ENCODE data around the gene MED8.

MED8 gene

DNA sequence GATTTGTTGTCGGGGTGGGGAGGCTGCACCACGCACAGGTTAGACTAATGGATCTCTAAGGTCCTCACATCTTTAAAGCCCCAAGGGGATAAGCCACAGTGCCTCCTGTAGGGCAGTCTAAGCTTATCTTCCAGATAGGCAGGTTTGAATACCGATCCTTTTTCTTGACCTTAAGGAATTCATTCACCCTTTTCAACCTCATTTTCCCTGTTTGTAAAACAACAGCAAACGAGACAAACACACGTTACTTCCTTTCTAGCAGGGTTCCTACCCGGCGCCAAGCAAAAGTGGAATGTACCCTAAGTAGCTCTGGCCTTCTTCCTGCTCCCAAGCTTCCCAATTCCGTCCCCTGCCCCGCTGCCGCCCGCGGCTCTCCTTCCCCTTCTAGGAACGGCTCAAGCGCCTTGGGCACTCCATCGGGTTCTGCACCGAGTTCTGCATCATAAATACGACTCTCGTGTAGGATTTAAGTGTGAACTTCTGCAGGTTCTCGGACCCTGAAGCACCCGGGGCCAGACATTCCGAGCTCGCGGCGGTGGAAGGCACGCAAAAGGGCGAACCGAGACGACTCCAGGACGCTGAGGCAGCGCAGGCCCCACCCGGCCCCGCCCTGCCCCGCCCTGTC lies 31.4 kb downstream of the MED8 start:
- peak; percentile 32 for DNase-seq

DNA sequence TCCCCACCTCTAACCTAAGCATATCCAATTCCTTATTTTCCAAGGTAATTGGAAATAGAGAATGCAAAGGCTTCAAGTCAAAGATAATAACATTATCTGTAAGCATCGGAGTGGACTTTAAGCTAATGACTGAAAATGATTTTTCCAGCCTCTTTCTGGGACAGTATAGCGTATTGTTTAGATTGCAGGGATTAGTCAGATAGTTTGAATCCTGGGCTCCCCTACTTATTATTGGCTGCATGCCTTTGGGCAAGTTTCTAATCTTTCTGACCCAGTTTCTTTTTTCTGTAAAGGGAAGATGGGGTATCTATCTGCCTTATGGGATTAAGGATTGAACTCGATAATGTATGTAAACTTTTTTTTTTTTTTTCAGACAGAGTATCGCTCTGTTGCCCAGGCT lies 32.3 kb downstream of the MED8 start:
- no peak for DNase-seq

DNA sequence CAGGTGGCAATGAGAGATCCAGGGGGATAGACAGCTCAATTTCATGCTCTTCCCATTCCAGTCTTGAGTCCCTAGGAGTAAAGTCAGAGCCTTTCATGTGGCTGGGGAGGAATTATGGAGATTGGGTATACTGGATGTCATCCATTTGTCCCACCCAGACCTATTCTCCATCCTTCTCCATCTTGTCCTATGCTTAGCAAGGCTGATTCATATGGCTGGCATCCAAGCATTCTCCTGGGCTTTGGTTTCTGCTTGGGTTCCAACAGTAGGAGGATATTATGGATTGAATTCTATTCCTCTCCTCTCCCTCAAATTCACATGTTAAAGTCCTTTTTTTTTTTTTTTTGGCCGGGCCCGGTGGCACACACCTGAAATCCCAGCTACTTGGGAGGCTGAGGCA lies 34.7 kb downstream of the MED8 start:
- DNase-seq, result no peak

DNA sequence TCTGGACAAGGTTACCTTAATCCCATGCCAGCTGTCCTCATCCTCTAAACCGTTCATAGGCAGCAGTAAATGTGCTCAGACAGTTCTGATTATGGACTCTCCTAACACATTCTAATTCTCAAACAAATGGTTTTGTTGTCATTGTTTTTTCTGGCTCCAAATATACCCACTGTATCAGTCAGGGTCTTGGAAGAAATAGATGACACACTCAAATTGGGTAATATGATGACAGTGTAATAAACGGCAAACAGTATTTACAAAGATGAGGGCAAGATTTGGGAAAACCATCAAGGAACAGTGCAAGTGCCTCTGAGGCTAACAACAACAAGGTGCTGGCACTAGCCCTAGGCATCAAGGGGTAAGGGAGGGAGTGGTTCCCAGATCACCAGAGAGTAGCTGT lies 35.1 kb downstream of the MED8 start:
- DNase-seq, result no peak

DNA sequence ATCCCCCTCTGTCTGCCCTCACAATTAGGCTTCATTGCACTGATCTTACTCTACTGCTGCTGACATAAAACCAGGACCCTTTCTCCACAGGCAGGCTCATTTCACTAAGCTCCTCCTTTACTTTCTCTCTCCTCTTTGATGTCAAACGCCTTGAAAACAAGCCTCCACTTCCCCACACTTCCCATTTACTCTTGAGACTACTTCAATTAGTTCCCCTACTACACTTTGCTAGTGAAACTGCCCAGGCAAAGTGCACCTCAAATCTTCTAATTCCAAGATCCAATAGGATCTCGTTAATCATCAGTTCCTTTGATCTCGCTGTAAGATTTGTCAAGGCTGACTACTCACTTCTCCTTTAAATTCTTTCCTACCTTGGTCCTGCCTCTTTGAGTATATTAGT lies 36.7 kb downstream of the MED8 start:
- no peak for DNase-seq

DNA sequence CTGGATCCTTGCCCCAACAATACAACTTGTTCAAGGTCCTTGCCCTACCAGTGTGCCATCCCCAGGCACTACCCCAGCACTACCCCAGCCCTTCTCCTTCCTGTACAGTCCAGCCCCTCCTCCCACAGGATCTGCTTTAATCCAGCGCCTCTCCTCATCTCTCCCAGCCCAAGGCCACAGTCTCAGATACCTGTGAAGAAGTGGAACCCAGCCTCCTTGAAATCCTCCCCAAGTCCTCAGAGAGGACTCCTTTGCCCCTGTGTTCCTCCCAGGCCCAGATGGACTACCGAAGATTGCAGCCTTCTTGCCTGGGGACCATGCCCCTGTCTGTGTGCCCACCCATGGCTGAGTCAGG lies 37.3 kb downstream of the MED8 start:
- no peak for DNase-seq

DNA sequence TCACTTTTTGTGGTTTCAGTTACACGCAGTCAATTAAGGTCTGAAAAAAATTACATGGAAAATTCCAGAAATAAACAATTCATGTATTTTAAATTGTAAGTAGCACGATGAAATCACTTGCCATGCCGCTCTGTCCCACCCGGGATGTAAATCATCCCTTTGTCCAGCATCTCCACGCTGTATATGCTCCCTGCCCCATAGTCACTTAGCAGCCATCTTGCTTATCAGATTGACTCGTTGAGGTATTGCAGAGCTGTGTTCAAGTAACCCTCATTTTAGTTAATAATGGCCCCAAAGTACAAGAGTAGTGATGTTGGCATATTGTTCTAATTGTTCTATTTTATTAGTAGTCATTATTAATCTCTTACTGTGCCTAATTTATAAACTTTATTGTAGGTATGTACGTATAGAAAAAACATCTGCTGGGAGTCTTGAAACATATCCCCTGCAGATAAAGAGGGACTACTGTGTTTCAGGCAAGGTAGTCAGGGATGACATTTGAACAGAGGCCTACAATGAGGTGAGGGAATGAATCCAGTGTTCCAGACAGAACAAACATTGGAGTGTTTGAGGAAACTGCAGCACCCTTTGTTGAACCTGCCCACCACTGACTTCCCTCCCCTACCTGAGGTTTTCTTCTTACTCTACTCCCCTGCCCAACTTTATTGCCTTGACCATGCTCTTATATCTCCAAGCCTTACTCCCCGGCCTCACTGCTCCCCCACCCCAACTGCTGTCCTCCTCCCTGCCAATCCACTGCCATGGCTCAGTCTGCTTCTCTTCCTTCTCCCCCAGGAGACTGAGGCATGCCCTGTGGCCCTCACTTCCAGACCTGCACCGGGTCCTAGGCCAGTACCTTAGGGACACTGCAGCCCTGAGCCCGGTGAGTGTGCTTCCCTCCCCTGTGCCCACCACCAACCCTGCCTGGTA lies 37.9 kb downstream of the MED8 start:
- no peak for DNase-seq

DNA sequence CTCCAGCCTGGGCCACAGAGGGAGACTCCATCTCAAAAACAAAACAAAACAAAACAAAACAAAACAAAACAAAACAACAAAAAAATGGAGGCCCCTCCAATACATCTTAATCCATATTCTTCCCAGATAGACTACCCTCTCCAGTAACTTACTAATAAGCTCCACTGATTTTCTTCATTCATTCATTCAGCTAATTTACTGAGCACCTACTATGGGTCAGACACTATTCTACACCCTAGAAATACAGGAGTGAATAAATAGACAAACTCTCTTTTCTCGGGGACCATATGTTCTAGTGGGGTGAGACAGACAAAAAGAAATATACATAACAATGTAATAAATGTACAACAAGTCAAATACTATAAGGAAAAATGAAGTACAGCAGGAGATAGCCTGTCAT lies 38.6 kb downstream of the MED8 start:
- DNase-seq, result no peak

DNA sequence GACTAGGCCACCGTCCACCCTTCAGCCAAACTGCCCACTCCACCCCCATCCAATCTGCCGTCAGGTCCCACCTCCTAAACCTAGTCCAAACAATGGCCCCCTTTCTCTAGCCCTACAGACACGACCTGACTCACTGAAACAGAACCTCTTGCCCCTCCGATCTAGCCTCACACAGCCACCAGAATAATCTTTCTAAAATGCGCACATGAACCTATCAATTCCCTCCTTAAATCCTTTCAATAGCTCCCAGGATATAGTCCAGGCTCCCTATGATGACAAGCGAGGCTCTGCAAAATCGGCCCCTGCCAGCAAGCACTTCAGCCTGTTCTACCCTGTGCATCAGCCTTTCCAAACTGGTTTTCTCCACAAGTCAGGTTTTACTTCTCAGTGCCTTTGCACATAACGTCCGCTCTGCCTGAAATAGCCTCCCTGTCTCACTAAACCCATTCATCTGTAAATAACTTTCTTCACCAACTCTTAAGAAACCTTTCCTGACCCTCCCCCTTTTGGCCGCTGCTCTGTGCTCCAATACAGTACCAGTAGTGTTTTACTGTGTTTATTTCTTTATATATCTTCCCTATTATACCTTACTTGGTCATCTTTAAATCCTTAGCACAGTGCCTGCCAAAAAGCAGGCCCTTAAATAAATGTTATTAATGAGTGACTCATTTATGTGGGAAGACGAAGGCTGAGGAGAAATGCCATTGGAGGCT lies 39.9 kb downstream of the MED8 start:
- DNase-seq, result no peak

DNA sequence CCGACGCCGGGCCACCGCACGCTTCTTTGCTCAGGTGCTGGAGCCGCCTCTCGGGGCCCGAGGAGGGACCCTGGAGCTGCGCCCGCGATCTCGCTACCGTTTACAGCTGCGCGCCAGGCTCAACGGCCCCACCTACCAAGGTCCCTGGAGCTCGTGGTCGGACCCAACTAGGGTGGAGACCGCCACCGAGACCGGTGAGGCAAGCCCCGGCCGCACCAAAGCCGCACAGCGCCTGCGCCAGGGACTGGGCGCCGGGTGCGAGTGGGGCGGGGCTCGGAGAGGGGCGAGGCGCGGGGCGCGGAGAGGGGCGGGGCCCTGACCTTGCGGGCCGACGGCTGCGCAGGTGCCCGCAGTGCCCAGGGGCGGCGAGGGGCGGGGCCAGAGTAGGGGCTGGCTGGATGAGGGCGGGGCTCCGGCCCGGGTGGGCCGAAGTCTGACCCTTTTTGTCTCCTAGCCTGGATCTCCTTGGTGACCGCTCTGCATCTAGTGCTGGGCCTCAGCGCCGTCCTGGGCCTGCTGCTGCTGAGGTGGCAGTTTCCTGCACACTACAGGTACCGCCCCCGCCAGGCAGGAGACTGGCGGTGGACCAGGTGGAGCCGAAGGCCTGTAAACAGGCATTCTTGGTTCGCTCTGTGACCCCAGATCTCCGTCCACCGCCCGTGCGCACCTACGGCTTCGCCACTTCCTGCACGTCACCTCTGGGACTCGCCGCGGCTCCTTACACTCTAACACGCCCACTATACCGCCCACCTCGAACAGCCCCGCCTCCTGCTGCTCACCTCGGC lies 40.6 kb downstream of the MED8 start:
- DNase-seq, result no peak

DNA sequence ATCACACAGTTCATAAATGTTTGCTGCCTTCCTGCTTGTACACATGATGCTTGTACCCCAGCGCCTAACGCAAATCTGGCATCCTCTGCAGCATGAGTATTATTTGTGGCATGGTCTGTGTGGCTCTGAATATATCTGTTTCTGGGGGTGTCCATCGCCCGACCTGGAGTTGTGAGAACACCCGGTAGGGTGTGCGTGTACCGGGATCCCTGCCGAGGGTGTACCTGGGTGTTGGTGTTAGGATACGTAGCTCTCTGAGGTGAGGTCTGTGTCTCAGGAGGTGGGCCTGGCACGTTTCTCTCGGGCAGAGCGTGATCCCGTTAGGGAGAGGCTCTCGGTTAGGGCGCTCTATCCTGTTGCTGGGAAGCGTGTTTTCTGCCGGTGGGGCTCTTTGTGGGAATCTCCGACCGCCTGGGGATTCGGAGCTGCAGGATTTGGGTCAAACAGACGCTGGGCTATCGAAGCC lies 41.2 kb downstream of the MED8 start:
- no peak for DNase-seq

DNA sequence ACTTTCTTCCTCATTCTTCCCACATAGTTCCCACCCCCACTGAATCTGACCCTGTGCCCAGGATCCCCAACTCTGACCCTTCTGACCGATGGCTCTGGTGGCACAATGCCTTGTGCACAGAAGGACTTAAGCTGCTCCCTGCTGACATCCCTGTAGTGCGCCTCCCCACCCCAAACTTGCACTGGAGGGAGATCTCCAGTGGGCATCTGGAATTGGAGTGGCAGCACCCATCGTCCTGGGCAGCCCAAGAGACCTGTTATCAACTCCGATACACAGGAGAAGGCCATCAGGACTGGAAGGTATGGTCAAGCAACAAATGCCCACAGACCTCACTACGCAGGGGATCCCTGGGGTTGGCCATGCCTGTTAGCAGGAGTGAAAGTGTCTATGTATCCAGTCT lies 43.0 kb downstream of the MED8 start:
- DNase-seq, result no peak

DNA sequence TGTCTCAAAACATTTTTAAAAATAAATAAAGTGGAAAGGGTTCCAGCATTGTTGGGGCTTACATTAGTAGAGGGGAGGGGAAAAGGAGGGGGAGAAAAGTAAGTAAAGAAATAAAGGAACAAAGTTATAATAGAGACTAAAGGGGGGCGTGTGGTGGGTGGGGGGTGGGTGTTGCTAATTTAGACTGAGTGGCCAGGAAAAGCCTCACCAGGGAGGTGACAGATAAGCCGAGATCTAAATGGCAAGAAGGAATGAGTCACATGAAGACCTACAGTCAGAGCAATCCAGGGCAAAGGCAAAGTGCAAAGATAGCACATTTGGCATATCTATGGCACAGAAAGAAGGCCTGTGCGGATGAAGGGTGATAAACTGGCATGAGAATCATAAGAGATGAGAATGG lies 44.5 kb downstream of the MED8 start:
- no peak for DNase-seq

DNA sequence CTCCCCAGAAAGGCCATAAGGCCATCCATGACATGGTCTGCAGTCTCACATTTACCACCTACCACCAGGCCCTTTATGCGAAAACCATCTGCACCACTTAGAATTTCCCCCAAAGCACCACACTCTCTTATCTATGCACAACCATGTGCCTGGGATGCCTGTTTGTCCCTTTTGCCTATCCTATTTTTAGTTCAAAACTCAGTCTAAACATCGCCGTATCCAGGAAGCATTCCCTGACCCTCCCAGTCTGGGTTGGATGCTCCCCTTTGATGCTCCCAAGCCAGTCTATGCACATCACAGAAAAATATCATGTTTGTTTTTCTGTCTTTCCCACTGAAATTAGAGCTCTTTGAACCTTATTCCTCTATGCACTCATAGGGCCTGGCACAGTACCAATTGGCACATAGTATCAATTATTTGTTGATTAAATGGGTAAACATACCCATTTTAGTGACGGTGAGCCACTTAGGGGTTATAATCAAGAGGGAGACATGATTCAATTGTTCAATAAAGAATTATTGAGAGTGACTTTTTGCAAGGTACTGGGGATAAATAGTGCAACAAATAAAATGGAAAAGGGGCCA lies 45.2 kb downstream of the MED8 start:
- no peak for DNase-seq

DNA sequence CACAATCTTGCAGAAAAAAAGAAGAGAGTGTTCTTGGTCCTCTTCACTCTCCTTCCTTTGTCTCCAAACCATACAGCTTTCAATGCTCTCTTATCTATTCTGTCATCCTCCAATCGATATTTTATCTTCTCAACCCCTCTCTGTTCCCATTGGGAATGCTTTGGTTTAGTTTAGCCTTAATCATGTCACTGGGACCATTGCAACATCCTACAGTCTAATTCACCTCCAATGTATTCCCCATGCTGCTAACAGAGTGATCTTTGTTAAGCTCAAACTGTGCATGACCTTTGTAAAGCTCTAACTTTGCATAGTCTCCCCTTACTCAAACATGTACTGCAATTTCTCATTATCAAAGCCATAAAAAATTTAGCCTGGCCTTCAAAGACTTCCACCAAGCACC lies 49.0 kb downstream of the MED8 start:
- no peak for DNase-seq

DNA sequence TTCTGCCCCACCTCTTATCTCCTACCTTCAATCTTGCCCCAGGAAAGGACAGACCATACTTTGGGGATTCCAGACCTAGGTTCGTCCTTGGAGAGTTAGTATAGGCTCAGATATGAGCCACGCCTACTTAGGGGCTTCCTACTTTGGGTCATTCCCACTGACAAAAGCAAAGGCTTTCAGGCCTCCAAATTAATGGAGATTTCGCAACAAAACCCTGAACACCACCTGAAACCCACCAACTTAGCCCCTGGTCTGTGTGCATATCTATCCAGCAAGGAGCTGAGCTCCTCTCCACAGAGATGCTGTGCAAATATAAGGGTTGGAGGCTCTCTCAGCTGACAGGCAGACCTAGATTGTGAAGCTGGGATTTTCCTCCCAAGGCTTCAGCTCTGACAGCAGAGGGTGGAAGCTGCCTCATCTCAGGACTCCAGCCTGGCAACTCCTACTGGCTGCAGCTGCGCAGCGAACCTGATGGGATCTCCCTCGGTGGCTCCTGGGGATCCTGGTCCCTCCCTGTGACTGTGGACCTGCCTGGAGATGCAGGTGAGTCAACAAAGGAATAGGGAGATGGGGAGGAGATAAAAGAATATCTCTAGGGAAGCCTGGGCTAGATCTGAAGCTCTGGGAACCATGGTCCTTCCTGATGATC lies 49.9 kb downstream of the MED8 start:
- no peak for DNase-seq

DNA sequence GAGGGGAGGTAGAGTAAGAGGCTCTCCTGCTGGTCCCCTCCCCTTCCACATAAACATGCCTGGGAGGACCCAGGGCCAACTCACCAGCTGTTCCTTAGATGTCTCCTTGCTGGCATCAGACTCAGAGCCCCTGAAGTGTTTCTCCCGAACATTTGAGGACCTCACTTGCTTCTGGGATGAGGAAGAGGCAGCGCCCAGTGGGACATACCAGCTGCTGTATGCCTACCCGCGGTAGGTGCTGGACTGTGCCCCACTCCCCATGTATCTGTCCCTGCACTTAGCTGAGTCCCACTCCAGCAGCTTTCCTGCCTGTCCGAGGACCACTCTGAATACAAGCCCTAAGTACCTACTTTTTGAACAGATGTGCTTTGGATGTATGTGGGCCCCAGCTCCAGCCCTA lies 51.6 kb downstream of the MED8 start:
- DNase-seq, result no peak

DNA sequence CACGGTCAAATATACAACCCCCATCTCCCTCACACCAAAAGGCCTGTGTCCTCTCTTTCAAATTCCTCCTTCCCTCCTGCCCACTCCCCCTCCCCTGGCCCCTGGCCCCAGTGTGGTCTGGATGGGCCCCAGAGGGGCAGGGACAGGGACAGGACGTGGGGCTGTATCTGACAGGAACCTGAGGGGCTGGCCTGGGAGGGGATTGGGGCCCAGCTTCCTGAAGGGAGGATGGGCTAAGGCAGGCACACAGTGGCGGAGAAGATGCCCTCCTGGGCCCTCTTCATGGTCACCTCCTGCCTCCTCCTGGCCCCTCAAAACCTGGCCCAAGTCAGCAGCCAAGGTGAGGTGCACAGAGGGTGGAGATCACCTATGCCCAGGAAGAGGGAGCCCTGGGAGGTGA lies 52.0 kb downstream of the MED8 start, which contains the start of gene MPL:
TSS of gene MPL (plus strand) at position 231 of the 400 bp plus-strand sequence. CDS start at position 262, 31 bp downstream.
- no peak for DNase-seq

DNA sequence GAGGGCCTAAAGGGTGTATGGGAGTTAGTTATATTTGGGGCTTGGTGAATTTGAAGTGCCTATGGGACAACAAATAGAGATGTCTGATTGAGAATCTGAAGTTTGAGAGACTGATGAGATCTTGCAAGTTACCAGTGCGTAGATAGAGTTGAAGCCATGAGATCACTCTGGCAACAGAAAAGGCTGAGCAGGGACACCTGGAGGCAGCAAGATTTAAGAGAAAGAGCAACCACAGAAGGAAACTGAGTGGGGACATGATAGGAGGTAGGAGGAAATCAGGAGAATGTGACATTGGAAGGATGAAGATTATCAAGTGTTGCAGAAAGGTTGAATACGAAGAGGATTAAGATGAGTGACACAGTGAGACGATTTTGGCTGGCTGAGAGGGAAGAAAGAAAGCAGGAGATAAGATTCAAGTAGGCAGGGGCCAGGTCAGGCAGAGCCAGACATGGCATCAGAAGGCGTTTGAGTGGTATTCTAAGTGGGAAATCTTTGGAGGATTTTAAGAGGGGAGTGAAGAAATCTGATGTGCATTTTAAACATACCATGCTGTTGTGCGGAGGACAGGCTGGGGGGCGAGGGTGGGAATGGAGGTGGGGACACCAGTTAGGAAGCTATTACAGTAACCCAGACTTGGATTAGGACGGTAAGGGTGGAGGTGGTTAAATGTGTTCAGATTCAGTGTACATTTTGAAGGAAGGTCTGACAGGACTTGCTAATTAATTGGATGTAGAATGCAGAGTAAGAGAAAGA lies 55.0 kb downstream of the MED8 start:
- DNase-seq, result no peak

Data from NCI-H1694 (cell line).